ENCODE data around the gene SIAE. TPM values are rescaled to one million over a fixed set of nuclear protein-coding genes. Genes with fewer than 3 reads are reported as not detected.

Gene SIAE
- total and polyA plus RNA-seq, 2 of the 4 experiments (the other 2 are of a cell fraction): 4.7 to 12.0 TPM

DNA sequence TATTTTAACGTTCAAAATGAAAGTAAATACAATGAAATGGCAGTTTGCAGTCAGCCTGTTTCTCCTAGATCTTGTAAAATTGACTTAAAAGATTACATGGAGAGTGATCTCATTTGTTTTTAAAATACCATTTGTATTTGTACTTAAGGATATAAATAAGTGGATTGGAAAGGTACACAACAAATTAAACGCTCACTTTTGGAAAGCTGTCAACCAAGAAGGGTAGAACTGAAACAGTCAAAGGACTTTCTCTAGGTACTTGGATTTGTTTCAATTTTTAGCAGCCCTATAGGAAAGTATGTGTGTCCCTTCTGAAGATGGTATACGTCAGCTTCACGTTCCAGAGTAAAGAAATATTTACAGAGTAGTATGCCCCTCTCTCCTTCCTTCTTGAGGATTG is 43.6 kb downstream of the SIAE start:
- H4K20me1 ChIP-seq (ENCODE audit: insufficient read depth, low read length): no peaks in the 10 kb centered on the region; the same call in 1 of the 2 replicates
- H3K79me1 ChIP-seq (ENCODE audit: low read depth in 1 of 2, low read length in 2 of 2): peaks cover 24 to 27% of the 10 kb centered on the region in 2 experiments
- no peak for DNase-seq
- H3K4me2 ChIP-seq (ENCODE audit: low read depth, low read length): no peak overlapping the region
- no peak overlapping the region for H3K9ac ChIP-seq (ENCODE audit: low read depth, low read length)
- no peak overlapping the region for H4K8ac ChIP-seq (ENCODE audit: low read depth in 2 of 2, low read length in 2 of 2)
- no peak overlapping the region for H3K14ac ChIP-seq (replicated peaks; ENCODE audit: low read depth, low read length)
- no peak overlapping the region for H2BK15ac ChIP-seq (ENCODE audit: low read depth, low read length)
- CTCF ChIA-PET: interaction anchor here (0.6 kb wide), 1 partner anchor 28 kb away, joined by 7 read pairs; no protein-coding TSS in a partner anchor
- POLR2A ChIA-PET (ENCODE audit: unreplicated experiment): no interaction called here
- H2BK5ac ChIP-seq (ENCODE audit: low read depth, low read length, poor library complexity, severe bottlenecking): no peak overlapping the region
- no peak overlapping the region for H3K4me3 ChIP-seq (ENCODE audit: insufficient read depth, low read depth, low read length)
- H3K56ac ChIP-seq (ENCODE audit: extremely low read depth, insufficient read depth, low read length): no peak overlapping the region
- in situ Hi-C loops (cut with MboI; ENCODE audit: low sequenced_read_pairs): loop anchor here (25.0 kb wide), 1 partner anchor 957 kb away; the partner anchor contains the start of gene STT3A
- H3K9me3 ChIP-seq (ENCODE audit: control insufficient read depth, insufficient read depth, low read length): no peaks in the 10 kb centered on the region
- no peak for ATAC-seq (ENCODE audit: low read depth)
- no peak overlapping the region for H2AK9ac ChIP-seq (replicated peaks; ENCODE audit: low read depth, low read length, poor library complexity)
- no peak overlapping the region for H3K27ac ChIP-seq (ENCODE audit: insufficient read depth, low read length)
- no peak overlapping the region for H2AFZ ChIP-seq (replicated peaks; ENCODE audit: low read length, poor library complexity)
- H3K18ac ChIP-seq (ENCODE audit: low read depth, low read length): no peak overlapping the region
- no peak overlapping the region for H3K4ac ChIP-seq (ENCODE audit: low read depth, low read length)
- WGBS, 2 experiments (ENCODE audit: extremely low coverage in 2 of 2, insufficient read length in 1 of 2): no CpG with 5 or more reads among the region's 4 CpGs
- no peak overlapping the region for H4K5ac ChIP-seq (ENCODE audit: low read depth, low read length)
- dilution Hi-C loops (cut with HindIII; ENCODE audit: low sequenced_read_pairs, unreplicated experiment): no loop called here
- no peaks in the 10 kb centered on the region for H3K4me1 ChIP-seq (ENCODE audit: control insufficient read depth, insufficient read depth, low read length)
- no peaks in the 10 kb centered on the region for H3K27me3 ChIP-seq (ENCODE audit: control insufficient read depth, insufficient read depth, low read length)
- H2BK20ac ChIP-seq (ENCODE audit: low read depth, low read length): no peak overlapping the region
- H3K36me3 ChIP-seq (ENCODE audit: control insufficient read depth, insufficient read depth, low read length): peaks cover 42% of the 10 kb centered on the region
- H3K23ac ChIP-seq (ENCODE audit: low read depth, low read length): no peak overlapping the region
- H4K91ac ChIP-seq (ENCODE audit: insufficient read depth, low read depth, low read length): no peak overlapping the region
- intact Hi-C loops (cut with micrococcal nuclease): no loop called here
- no peak overlapping the region for H2BK120ac ChIP-seq (ENCODE audit: low read depth, low read length)
- no peak overlapping the region for H2AK5ac ChIP-seq (ENCODE audit: low read depth, low read length)
- 0 out of 2 replicates have a peak, but pooled peaks cover 7% of the 10 kb centered on the region for H3K9me1 ChIP-seq (ENCODE audit: insufficient read depth, low read length)
- BruUV-seq (replicated peaks): no TSS peak
- TF ChIP-seq POLR2A (IDR thresholded peaks at IDR 0.05; ENCODE audit: low read depth, low read length) (no peak), CHD1 (IDR thresholded peaks at IDR 0.05; ENCODE audit: low read depth, low read length) (no peak), FOS (IDR thresholded peaks at IDR 0.05; ENCODE audit: low read depth, low read length) (no peak), CTCF (conservative IDR thresholded peaks at IDR 0.05; ENCODE audit: low read depth, low read length) (no peak), RCOR1 (IDR thresholded peaks at IDR 0.05; ENCODE audit: insufficient replicate concordance, low read length) (no peak), MXI1 (IDR thresholded peaks at IDR 0.05; ENCODE audit: borderline replicate concordance, low read depth, low read length) (no peak), MAZ (IDR thresholded peaks at IDR 0.05; ENCODE audit: borderline replicate concordance, low read depth, low read length) (no peak), NFE2L2 (IDR thresholded peaks at IDR 0.05; ENCODE audit: low read depth, low read length) (no peak), RFX5 (IDR thresholded peaks at IDR 0.05; ENCODE audit: low read depth, low read length) (no peak), CEBPB (IDR thresholded peaks at IDR 0.05; ENCODE audit: low read depth, low read length) (no peak), MAFK (IDR thresholded peaks at IDR 0.05; ENCODE audit: low read depth, low read length) (no peak), SMC3 (IDR thresholded peaks at IDR 0.05; ENCODE audit: low read depth, low read length) (no peak)
